Astrocyte (in vitro differentiated cells and primary cell): Measurements from ENCODE around the gene KCNQ1. TPM values are rescaled to one million over a fixed set of nuclear protein-coding genes. Genes with fewer than 3 reads are reported as not detected.

ENCODE experiments used
- DNase-seq: peaks from one replicate; pipeline ENCODE4 v3.0.0-alpha.2; 2010; ENCODE audit warnings: low read depth
- FAIRE-seq: peaks from 2 replicates; lab custom pipeline; 2011; peaks lifted over from hg19 to GRCh38; lab: Jason Lieb, UNC
- H2AFZ ChIP-seq: 2 replicates; pipeline ENCODE4 v1.6.0; 2012; ENCODE audit warnings: low read depth, low read length, inconsistent platforms
- H3K27ac ChIP-seq: 2 replicates; pipeline ENCODE4 v1.5.1; 2011; ENCODE audit warnings: low read depth, low read length, inconsistent platforms
- H3K27me3 ChIP-seq: 2 replicates; pipeline ENCODE4 v1.6.0; 2011; ENCODE audit warnings: low read length, inconsistent platforms; ENCODE audit not compliant: insufficient read depth
- H3K36me3 ChIP-seq: 2 replicates; pipeline ENCODE4 v1.5.1; 2011; ENCODE audit warnings: low read length, inconsistent platforms; ENCODE audit not compliant: insufficient read depth
- H3K4me1 ChIP-seq: 2 replicates; pipeline ENCODE4 v1.5.1; 2011; ENCODE audit warnings: low read length, inconsistent platforms; ENCODE audit not compliant: insufficient read depth
- H3K4me2 ChIP-seq: 2 replicates; pipeline ENCODE4 v1.6.0; 2012; ENCODE audit warnings: low read length, inconsistent platforms
- H3K4me3 ChIP-seq: 2 replicates; pipeline ENCODE4 v1.5.1; 2011; ENCODE audit warnings: low read depth, mild to moderate bottlenecking, low read length, inconsistent platforms; ENCODE audit not compliant: insufficient read depth
- H3K79me2 ChIP-seq: 2 replicates; pipeline ENCODE4 v1.6.0; 2012; ENCODE audit warnings: mild to moderate bottlenecking, low read length, inconsistent platforms; ENCODE audit not compliant: insufficient read depth
- H3K9ac ChIP-seq: 2 replicates; pipeline ENCODE4 v1.6.0; 2012; ENCODE audit warnings: mild to moderate bottlenecking, low read length, inconsistent platforms
- H3K9me3 ChIP-seq: 2 replicates; pipeline ENCODE4 v1.5.1; 2012; ENCODE audit warnings: low read depth, mild to moderate bottlenecking, low read length, inconsistent platforms; ENCODE audit not compliant: insufficient read depth
- H4K20me1 ChIP-seq: 2 replicates; pipeline ENCODE4 v1.6.0; 2012; ENCODE audit warnings: low read length, inconsistent platforms; ENCODE audit not compliant: insufficient read depth
- H3K27ac Mint-ChIP-seq: one replicate; pipeline ENCODE4 v1.8.0; 2021; ENCODE audit warnings: mild to moderate bottlenecking, mixed read lengths; ENCODE audit not compliant: unreplicated experiment
- H3K27me3 Mint-ChIP-seq: one replicate; pipeline ENCODE4 v1.8.0; 2021; ENCODE audit warnings: low read depth, mixed read lengths; ENCODE audit not compliant: unreplicated experiment
- H3K36me3 Mint-ChIP-seq: one replicate; pipeline ENCODE4 v1.8.0; 2021; ENCODE audit warnings: low read depth, mixed read lengths; ENCODE audit not compliant: unreplicated experiment
- H3K4me1 Mint-ChIP-seq: one replicate; pipeline ENCODE4 v1.8.0; 2021; ENCODE audit warnings: low read depth, mixed read lengths; ENCODE audit not compliant: unreplicated experiment
- H3K4me3 Mint-ChIP-seq: one replicate; pipeline ENCODE4 v1.8.0; 2021; ENCODE audit warnings: mild to moderate bottlenecking, moderate library complexity, mixed read lengths; ENCODE audit not compliant: unreplicated experiment
- H3K9me3 Mint-ChIP-seq: one replicate; pipeline ENCODE4 v1.8.0; 2021; ENCODE audit warnings: mild to moderate bottlenecking, mixed read lengths; ENCODE audit not compliant: unreplicated experiment
- EZH2 ChIP-seq: IDR thresholded peaks from 2 replicates; pipeline ENCODE4 v1.6.1; 2012; ENCODE audit warnings: mild to moderate bottlenecking, low read length, inconsistent platforms; ENCODE audit not compliant: insufficient read depth
- total RNA-seq: library from RNA; stranded (reverse); gene quantifications from 2 replicates; pipeline ENCODE4 v1.2.1, GENCODE V29; 2021
- TF ChIP-seq, protein P1 (sequence below): IDR thresholded peaks from 2 replicates; pipeline ENCODE4 v1.5.1; 2011; ENCODE audit warnings: low read depth, mild to moderate bottlenecking, inconsistent platforms, low read length, moderate library complexity; ENCODE audit not compliant: insufficient read depth

Gene KCNQ1
- total RNA-seq, 1 donor from 2014 or later, result not detected

DNA sequence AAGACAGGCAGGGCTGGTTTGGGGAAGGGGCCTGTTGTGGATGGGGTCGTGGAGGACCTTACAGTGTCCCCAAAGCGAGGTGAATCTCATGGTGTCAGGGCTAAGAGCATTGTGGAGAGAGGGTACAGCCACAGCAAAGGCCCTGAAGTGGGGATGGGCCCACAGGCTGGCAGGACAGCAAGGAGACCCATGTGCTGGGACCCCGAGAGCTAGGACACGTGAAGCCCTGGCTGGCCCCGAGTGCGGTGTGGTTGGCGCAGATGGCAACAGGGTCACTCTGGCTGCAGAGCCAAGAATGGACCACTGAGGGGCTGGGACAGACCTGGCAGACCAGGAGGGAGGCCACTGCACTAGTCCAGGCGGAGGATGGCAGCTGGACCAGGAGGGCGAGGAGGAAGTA, 285.0 kb downstream of the KCNQ1 start:
- no peak for FAIRE-seq
- Histone ChIP-seq H3K4me2 (no peak overlapping the region), H3K27me3 (peaks cover 6% of the 10 kb centered on the region), H3K36me3 (no peaks in the 10 kb centered on the region), H3K9me3 (peaks cover 9% of the 10 kb centered on the region), H3K79me2 (no peaks in the 10 kb centered on the region), H2AFZ (no peak overlapping the region), H3K9ac (no peak overlapping the region), H3K27ac (no peak overlapping the region), H3K4me1 (peaks cover 7% of the 10 kb centered on the region), H4K20me1 (no peaks in the 10 kb centered on the region), H3K4me3 (no peak overlapping the region)
- no peak for TF ChIP-seq EZH2
- TF ChIP-seq, protein P1, sequence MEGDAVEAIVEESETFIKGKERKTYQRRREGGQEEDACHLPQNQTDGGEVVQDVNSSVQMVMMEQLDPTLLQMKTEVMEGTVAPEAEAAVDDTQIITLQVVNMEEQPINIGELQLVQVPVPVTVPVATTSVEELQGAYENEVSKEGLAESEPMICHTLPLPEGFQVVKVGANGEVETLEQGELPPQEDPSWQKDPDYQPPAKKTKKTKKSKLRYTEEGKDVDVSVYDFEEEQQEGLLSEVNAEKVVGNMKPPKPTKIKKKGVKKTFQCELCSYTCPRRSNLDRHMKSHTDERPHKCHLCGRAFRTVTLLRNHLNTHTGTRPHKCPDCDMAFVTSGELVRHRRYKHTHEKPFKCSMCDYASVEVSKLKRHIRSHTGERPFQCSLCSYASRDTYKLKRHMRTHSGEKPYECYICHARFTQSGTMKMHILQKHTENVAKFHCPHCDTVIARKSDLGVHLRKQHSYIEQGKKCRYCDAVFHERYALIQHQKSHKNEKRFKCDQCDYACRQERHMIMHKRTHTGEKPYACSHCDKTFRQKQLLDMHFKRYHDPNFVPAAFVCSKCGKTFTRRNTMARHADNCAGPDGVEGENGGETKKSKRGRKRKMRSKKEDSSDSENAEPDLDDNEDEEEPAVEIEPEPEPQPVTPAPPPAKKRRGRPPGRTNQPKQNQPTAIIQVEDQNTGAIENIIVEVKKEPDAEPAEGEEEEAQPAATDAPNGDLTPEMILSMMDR, result no peak
- Mint-ChIP-seq H3K4me3 (no peak overlapping the region), H3K36me3 (peaks cover 2% of the 10 kb centered on the region), H3K9me3 (no peaks in the 10 kb centered on the region), H3K4me1 (peaks cover 9% of the 10 kb centered on the region), H3K27ac (no peak overlapping the region), H3K27me3 (peaks cover 47% of the 10 kb centered on the region)
- no peak for DNase-seq

DNA sequence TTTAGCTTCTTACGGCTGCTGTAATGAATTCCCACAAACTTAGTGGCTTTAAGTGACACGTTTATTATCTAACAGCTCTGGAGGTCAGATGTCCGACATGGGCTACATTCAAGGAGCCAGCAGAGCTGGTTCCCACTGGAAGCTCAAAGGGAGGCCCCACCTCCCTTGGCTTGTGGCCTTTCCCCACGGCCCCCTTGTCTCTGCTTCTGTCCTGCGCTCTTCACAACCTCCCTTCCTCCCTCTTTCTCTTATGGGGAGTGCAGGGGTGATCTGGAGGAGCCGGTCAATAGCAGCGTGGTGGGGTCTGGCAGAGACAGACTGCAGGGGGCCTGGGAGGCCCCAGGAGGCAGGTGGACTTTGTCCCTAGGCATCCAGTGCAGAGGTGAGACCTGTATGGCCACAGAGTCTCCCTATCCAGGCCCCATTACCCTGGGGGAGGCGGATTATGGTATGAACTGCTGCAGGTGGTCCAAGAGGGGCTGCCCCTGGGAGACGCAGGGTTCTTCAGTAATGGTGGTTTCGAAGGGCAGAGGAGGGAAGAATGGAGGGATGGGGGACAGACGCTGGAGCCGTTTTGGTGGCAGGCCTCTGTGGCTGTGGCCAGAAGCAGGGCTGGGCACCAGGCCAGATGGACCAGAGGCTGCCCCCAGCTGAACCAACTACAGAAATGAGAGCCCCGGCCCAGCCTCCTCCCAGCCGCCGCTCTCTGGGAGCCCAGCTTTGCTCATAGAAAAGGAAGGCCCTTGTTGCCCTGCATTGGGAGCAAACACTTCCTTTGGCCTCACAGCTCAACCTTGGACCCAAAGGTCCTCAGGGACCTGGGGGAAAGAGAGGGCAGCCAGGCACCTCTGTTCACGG, 285.7 kb downstream of the KCNQ1 start:
- Mint-ChIP-seq H3K4me3 (no peak overlapping the region), H3K4me1 (peaks cover 9% of the 10 kb centered on the region), H3K36me3 (peaks cover under 1% of the 10 kb centered on the region), H3K27ac (no peak overlapping the region), H3K27me3 (peaks cover 42% of the 10 kb centered on the region), H3K9me3 (no peaks in the 10 kb centered on the region)
- FAIRE-seq (no peak), DNase-seq (no peak)
- H3K27me3 ChIP-seq, result peaks cover 6% of the 10 kb centered on the region
- TF ChIP-seq EZH2, result no peak
- TF ChIP-seq, protein P1, result no peak
- H3K9me3 ChIP-seq, result peaks cover 9% of the 10 kb centered on the region
- peaks cover 7% of the 10 kb centered on the region for H3K4me1 ChIP-seq
- no peak overlapping the region for H3K9ac ChIP-seq
- H3K4me3 ChIP-seq, result no peak overlapping the region
- H4K20me1 ChIP-seq, result no peaks in the 10 kb centered on the region
- no peaks in the 10 kb centered on the region for H3K36me3 ChIP-seq
- no peak overlapping the region for H2AFZ ChIP-seq
- H3K4me2 ChIP-seq, result no peak overlapping the region
- H3K79me2 ChIP-seq, result no peaks in the 10 kb centered on the region
- no peak overlapping the region for H3K27ac ChIP-seq
